Body of pancreas (tissue), 4 donors: Measurements from ENCODE around the gene FRMPD4.

Experiments used
- CTCF ChIP-seq, 7 experiments: fragments of 450-650 bp in 4 of 7; fragments of 200-600 bp in 3 of 7; sonication (generic) in 3 of 7; IDR thresholded peaks; one replicate each; pipeline ENCODE4 v1.5.1; 2016 to 2019; ENCODE audit warnings: antibody characterized with exemption in 7 of 7
- POLR2A ChIP-seq, 3 donors: fragments of 450-650 bp; IDR thresholded peaks; one replicate each; pipeline ENCODE4 v1.6.1; 2016; ENCODE audit warnings: antibody characterized with exemption in 3 of 3, mild to moderate bottlenecking in 2 of 3

- no peak for TF ChIP-seq CTCF (IDR thresholded peaks at IDR 0.05)
- no peak for TF ChIP-seq POLR2A (IDR thresholded peaks at IDR 0.05)
Observed at GRCh38 chrX:12113321-12113720, 25.0 kb upstream of the FRMPD4 start.
